ENCODE measurements around the gene SZT2.
"Not testable (repeated sequence)": the region's sequence is repeated elsewhere in the genome, so short reads cannot be mapped to it uniquely, and the experiment has no call there.

Gene SZT2

GRCh38 chr1:43501806-43502205, 112.1 kb downstream of the SZT2 start:
- DNase-seq, result not testable (repeated sequence)

GRCh38 chr1:43503534-43503933, 113.8 kb downstream of the SZT2 start:
- no peak for DNase-seq
